Measurements from ENCODE around the gene PAM. TPM values are rescaled to one million over a fixed set of nuclear protein-coding genes. Genes with fewer than 3 reads are reported as not detected.

Gene PAM
- total RNA-seq, 2 donors from 2014 or later, result 66.5 to 153 TPM

DNA sequence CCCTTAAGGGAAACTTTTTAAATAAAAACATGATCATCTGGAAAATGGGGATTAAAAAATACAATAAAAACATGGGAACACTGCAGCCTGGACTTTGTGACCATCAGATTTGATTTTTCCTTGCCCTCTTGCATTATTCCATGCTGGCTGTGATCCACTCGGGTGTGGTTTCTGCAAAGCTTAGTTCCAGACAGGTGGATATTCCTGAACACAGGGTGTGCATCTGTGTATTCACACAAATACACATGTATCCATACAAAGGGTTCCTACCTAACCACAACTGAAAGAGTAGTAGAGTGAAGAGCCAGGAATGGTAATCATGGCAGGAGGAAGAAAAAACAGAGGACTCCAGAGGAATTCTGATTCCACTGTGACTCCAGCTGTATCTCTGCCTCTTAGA, 178.2 kb downstream of the PAM start:
- peaks cover 79% of the 10 kb centered on the region for H3K36me3 Mint-ChIP-seq (ENCODE audit: low read depth)
- no peak overlapping the region for H3K4me3 Mint-ChIP-seq
- no peak overlapping the region for H3K27ac Mint-ChIP-seq
- no peak for ATAC-seq (replicated peaks)
- no peaks in the 10 kb centered on the region for H3K27me3 Mint-ChIP-seq
- no peaks in the 10 kb centered on the region for H3K9me3 Mint-ChIP-seq
- H3K4me1 Mint-ChIP-seq, result peaks cover 4% of the 10 kb centered on the region

DNA sequence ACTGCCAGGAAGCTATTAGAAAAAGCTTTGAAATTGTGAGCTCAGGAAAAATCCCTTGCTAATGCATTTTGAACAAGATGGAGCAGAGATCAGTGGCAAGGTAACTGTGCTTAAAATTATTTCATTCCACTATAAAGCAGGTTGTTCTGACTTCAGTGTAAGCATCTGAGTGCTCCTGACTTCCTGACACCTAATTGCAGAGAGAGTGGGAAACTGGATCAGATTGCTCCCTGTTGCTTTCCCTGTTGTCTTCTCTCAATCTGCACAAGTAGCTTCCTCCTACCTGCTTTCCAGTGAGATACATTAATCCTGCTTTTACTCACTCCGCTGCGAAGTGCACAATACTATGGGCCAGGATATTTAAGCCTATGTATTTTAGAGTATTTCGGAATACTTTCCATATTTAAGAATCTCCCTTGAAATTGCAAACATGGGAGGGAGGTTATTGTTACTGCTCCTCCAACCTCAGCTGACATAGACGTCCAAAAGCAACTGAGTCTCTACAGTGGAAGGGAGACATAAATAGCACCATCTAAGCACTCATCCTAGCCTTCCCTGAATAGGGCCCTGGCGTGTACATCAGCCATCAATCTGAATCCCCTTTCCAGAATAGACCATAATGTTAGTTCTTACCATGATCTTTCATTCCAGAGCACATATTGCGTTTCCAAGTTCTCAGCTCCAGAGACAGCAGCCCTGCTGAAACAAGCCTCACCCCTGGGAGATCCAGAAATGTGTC, 178.8 kb downstream of the PAM start:
- Mint-ChIP-seq H3K27me3 (no peaks in the 10 kb centered on the region), H3K4me1 (peaks cover 4% of the 10 kb centered on the region), H3K27ac (no peak overlapping the region), H3K9me3 (no peaks in the 10 kb centered on the region), H3K36me3 (ENCODE audit: low read depth) (peaks cover 81% of the 10 kb centered on the region), H3K4me3 (no peak overlapping the region)
- ATAC-seq (replicated peaks), result no peak

DNA sequence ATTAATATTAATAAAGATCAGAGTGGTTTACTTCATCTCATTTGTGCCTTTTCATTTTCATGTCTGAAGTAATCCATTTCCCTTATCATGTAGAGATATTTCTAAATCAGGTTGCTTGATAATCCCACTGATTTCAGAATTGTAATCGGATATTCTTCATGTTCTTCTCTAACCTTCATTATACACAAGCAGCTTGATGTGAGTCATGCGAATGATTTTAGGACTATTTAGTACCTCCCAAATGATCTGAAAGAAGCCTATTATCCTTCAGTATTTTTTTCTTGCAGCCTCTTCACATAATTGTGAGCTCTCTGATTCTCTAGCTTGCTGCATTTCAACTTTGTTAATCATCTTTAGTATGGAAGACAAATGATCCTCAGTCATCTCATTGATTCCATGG, 182.8 kb downstream of the PAM start:
- no peaks in the 10 kb centered on the region for H3K27me3 Mint-ChIP-seq
- no peak overlapping the region for H3K4me3 Mint-ChIP-seq
- ATAC-seq (replicated peaks), result no peak
- H3K9me3 Mint-ChIP-seq, result no peaks in the 10 kb centered on the region
- peaks cover 69% of the 10 kb centered on the region for H3K36me3 Mint-ChIP-seq (ENCODE audit: low read depth)
- no peak overlapping the region for H3K27ac Mint-ChIP-seq
- peaks cover 4% of the 10 kb centered on the region for H3K4me1 Mint-ChIP-seq

DNA sequence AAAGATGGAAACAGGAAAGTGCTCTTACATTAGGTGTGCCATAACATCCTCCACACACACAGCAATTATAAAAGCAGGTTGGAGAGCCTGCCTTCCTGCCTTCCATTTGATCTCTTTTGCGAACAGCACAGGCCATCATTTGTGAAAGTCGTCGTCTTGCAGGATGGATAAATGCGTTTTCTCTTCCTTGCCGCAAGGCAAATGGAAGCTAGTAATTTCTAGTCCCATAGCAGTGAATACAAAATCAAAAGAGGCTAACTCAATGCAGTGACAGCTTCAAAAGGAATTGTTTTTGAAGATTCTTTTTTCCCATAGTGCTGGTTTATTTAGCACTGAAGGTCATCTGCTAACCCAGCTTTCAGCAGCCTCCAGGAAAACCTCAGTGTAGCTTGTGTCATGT, 186.0 kb downstream of the PAM start:
- peaks cover 49% of the 10 kb centered on the region for H3K36me3 Mint-ChIP-seq (ENCODE audit: low read depth)
- ATAC-seq (replicated peaks), result no peak
- H3K9me3 Mint-ChIP-seq, result no peaks in the 10 kb centered on the region
- H3K4me1 Mint-ChIP-seq, result no peaks in the 10 kb centered on the region
- no peaks in the 10 kb centered on the region for H3K27me3 Mint-ChIP-seq
- no peak overlapping the region for H3K27ac Mint-ChIP-seq
- H3K4me3 Mint-ChIP-seq, result no peak overlapping the region

DNA sequence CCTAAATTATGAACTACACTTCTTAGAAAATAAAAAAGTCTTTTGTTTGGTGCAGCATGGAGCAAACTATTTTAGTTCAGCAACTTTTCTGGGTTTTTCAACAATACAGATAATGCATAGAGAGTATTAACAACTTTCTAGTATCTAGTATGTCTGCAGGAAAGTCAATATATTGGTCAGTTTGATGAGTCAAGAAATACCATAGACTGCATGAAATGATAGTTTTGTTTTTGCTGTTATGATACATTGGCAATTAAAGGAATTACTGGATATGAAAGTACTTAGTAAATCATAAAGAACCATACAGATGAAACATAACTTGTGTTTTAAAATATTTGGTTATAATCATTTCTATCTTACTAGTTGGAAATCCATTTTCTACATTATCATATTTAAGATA, 191.3 kb downstream of the PAM start:
- Mint-ChIP-seq H3K27me3 (no peaks in the 10 kb centered on the region), H3K27ac (no peak overlapping the region), H3K4me3 (no peak overlapping the region), H3K36me3 (ENCODE audit: low read depth) (peaks cover 65% of the 10 kb centered on the region), H3K9me3 (no peaks in the 10 kb centered on the region), H3K4me1 (no peaks in the 10 kb centered on the region)
- peak; percentile 40 for ATAC-seq (replicated peaks)

DNA sequence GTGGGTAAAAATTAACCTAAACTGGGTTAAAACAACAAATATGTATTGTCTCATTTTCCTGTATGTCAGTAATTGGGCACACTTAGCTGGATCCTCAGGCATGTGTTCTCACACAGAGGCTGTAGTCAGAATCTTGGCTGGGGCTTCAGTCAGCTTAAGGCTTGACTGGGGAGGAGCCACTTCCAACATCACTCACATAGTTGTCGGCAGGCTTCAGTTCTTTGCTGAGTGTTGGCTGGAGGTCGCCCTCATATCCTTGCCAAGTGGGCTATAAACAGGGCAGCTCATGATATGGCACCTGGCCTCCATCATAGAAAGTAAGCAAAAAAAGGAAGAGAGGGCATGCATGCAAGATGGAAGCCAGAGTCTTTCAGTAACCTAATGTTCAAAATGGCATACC, 191.9 kb downstream of the PAM start:
- Mint-ChIP-seq H3K27ac (no peak overlapping the region), H3K4me1 (no peaks in the 10 kb centered on the region), H3K4me3 (no peak overlapping the region), H3K36me3 (ENCODE audit: low read depth) (peaks cover 69% of the 10 kb centered on the region), H3K27me3 (no peaks in the 10 kb centered on the region), H3K9me3 (no peaks in the 10 kb centered on the region)
- ATAC-seq (replicated peaks), result no peak

DNA sequence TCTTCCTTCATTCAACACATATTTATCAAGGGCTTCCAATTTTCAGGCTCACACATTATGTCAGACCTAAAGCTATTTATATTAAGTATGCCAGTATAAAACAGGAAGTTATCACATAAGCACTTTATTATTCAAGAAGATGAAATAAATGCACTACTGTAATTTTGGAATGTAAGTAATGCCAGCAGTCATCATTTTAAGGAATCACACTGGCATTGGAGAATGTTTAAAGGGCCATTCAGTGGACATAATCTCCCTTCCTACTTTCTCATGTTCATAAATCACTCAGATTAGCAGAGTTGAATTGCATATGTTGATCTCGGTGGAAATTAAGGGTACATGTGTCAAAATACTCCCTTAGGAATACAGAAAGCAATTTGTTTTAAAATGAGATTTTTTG, 200.4 kb downstream of the PAM start:
- no peak for ATAC-seq (replicated peaks)
- H3K4me1 Mint-ChIP-seq, result peaks cover 5% of the 10 kb centered on the region
- no peak overlapping the region for H3K27ac Mint-ChIP-seq
- H3K4me3 Mint-ChIP-seq, result no peak overlapping the region
- H3K27me3 Mint-ChIP-seq, result no peaks in the 10 kb centered on the region
- H3K36me3 Mint-ChIP-seq (ENCODE audit: low read depth), result peaks cover 69% of the 10 kb centered on the region
- no peaks in the 10 kb centered on the region for H3K9me3 Mint-ChIP-seq

DNA sequence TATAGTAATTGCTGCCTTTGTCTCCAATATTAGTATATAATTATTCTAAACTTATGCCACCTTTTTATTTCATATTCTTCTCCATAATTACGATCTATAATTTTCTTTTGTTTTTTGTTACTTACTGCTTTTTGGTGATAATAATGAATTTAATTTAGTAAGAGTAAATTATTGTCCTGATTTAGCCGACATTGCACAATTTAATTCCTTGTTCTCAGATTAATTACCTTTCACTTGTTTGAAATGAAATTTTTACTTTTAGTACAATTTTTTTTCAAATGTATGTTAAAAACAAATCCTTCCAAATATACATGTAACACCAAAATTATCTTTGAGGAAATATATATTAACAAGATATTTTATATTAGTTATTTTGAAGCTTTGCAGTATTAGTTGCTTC, 201.5 kb downstream of the PAM start:
- no peak overlapping the region for H3K27ac Mint-ChIP-seq
- no peak overlapping the region for H3K4me3 Mint-ChIP-seq
- ATAC-seq (replicated peaks), result no peak
- no peaks in the 10 kb centered on the region for H3K9me3 Mint-ChIP-seq
- peaks cover 5% of the 10 kb centered on the region for H3K4me1 Mint-ChIP-seq
- H3K27me3 Mint-ChIP-seq, result no peaks in the 10 kb centered on the region
- H3K36me3 Mint-ChIP-seq (ENCODE audit: low read depth), result peaks cover 68% of the 10 kb centered on the region

DNA sequence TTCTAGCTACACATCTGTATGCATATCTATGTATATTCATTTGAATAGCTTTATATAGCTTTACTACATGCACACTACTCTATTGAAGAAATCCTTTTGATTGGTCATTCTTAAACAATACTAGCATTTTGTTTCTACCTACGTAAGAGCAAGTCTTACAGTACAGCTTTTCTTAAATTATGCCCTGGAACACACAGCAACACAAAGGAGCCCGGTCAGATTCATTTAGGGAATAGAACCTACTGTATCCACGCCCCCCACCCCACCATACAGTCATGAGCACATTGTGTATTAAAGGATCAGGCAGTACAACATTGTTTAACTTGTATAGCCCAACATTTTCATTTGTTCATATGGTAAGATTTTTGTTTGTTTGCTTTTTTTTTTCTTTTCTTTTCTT, 202.0 kb downstream of the PAM start:
- Mint-ChIP-seq H3K4me3 (no peak overlapping the region), H3K27me3 (no peaks in the 10 kb centered on the region), H3K36me3 (ENCODE audit: low read depth) (peaks cover 68% of the 10 kb centered on the region), H3K9me3 (no peaks in the 10 kb centered on the region), H3K27ac (no peak overlapping the region), H3K4me1 (peaks cover 5% of the 10 kb centered on the region)
- ATAC-seq (replicated peaks), result no peak

DNA sequence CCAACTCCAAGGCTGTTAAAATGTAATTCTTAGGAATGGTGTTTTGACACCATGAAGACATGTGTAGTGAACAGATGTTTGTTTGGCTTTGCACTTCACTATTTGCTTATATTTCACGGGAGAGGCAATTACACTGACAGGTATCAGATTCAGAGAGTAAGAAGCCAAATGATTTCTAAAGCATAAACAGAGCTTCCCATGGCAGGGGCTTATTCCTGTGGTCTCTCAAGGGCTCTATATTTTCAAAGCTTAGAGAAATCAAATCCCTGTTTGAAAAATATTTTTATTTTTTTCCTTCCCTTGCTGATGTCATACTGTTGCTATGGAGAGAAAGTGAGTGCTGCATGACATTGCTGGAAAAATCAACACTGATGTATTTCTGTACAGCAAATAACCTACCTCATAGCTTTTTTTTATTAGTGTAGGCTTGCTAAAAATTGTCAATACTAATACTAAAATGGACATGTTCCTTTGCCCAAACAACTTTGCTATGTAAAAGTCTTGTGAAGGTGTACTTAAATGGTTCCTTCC, 203.4 kb downstream of the PAM start:
- Mint-ChIP-seq H3K27me3 (no peaks in the 10 kb centered on the region), H3K4me1 (peaks cover 5% of the 10 kb centered on the region), H3K9me3 (no peaks in the 10 kb centered on the region), H3K27ac (no peak overlapping the region), H3K36me3 (ENCODE audit: low read depth) (peaks cover 68% of the 10 kb centered on the region), H3K4me3 (no peak overlapping the region)
- no peak for ATAC-seq (replicated peaks)

DNA sequence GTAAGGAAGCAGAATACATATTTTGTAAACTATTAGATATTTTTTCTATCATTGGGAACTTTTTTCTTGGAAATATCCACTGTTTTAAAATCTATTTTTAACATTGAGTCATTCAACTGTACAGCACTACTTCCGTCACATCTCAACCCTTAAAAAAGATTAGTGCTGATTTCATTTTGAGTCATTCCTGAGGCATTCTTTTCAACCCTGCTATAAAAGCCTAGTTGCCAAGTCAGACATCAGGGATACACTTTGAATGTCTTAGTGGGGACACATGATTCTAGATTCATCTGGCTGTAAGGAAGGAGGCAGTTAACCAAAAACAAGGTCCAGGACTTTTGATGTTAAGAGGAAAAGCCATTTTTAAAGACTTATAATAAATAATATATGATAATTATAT, 203.9 kb downstream of the PAM start:
- Mint-ChIP-seq H3K36me3 (ENCODE audit: low read depth) (peaks cover 70% of the 10 kb centered on the region), H3K27me3 (no peaks in the 10 kb centered on the region), H3K9me3 (no peaks in the 10 kb centered on the region), H3K27ac (no peak overlapping the region), H3K4me3 (no peak overlapping the region), H3K4me1 (peaks cover 5% of the 10 kb centered on the region)
- peak; percentile 51 for ATAC-seq (replicated peaks)

DNA sequence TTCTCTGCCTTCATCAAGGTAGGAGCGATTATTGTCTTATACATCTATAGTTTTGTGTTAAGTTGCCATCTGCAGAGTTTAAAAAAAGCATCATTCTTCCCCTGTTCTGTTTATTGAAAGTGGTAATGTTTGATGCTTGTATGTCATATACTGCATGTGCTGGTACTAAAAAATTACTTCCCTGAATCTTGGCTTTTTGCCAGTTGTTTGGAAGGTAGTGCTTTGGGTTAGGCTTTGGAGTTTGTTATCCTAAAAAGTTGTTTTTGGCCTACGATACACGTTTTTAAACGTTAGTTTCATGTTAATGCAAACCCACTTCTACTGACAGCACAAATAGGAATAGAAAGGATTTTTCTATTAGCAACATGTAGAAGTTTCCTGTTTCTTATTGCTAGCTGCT, 206.6 kb downstream of the PAM start:
- no peak for ATAC-seq (replicated peaks)
- no peak overlapping the region for H3K27ac Mint-ChIP-seq
- peaks cover 5% of the 10 kb centered on the region for H3K4me1 Mint-ChIP-seq
- H3K4me3 Mint-ChIP-seq, result no peak overlapping the region
- no peaks in the 10 kb centered on the region for H3K27me3 Mint-ChIP-seq
- no peaks in the 10 kb centered on the region for H3K9me3 Mint-ChIP-seq
- peaks cover 88% of the 10 kb centered on the region for H3K36me3 Mint-ChIP-seq (ENCODE audit: low read depth)

DNA sequence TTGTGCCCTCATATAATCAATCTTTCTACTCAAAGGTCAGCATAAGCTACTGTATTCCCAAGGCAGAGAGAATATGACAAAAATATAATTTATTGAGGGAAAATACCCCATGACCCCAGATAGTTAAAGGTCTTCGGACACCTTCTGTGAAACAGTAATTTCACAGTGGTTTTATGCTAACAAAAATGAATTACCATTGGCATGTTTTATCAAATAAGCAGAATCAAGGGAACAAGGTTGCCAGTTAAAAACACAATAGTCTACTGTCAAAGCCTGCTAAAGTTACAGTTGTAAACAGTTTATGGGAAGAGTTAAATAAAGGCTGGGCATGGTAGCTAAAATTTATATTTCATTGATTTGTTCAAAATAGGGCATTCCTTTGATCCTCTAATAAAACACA, 210.5 kb downstream of the PAM start:
- H3K9me3 Mint-ChIP-seq, result no peaks in the 10 kb centered on the region
- H3K27me3 Mint-ChIP-seq, result no peaks in the 10 kb centered on the region
- H3K4me3 Mint-ChIP-seq, result no peak overlapping the region
- no peaks in the 10 kb centered on the region for H3K4me1 Mint-ChIP-seq
- no peak overlapping the region for H3K27ac Mint-ChIP-seq
- peaks cover 70% of the 10 kb centered on the region for H3K36me3 Mint-ChIP-seq (ENCODE audit: low read depth)
- no peak for ATAC-seq (replicated peaks)

DNA sequence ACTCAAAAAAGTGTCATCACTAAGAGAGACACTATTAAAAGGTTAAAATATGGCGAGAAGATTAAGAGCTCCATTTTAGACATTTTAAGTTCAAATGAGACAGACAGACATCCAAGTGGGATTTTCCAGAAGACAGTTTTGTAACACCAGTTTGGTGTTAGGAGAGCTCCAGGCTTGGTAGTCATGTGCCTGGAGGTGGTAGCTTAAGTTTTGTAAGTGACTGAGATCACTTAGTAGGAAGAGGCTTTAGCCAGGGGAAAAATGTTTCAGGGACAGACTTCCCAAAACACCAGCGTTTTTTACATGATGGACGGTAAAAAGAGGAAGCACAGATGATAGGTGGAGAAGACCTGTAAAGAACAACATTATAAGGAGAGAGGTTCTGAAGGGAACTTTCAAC, 214.5 kb downstream of the PAM start:
- Mint-ChIP-seq H3K4me3 (no peak overlapping the region), H3K27me3 (no peaks in the 10 kb centered on the region), H3K9me3 (no peaks in the 10 kb centered on the region), H3K27ac (peak overlapping the region; percentile 1), H3K36me3 (ENCODE audit: low read depth) (peaks cover 64% of the 10 kb centered on the region), H3K4me1 (no peaks in the 10 kb centered on the region)
- no peak for ATAC-seq (replicated peaks)

DNA sequence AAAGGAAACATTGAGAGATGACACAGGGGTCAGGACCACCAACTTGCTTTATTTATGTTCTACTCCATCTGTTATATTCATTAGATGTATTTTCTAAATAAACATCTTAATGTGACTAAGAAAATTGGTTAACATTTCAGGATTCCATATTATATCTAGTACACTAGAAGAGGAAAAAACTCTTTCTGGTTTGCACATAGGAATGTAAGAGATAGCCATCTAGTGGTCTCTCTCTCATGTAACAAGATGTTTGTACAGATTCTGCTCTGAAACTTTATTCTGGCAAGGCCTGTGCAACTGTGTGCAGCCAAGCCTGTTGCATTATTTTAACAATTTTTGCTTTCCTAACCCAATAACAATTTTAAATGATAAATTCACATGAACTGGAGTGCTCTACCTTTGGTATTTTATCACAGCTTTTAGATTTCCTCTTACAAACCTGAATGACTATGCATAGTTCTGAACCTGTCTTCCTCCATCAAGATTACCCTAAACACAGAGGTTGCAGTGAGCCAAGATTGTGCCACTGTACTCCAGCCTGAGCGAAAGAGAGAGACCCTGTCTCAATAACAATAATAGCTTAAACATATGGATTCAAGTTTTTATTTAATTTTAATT, 216.7 kb downstream of the PAM start:
- no peak overlapping the region for H3K27ac Mint-ChIP-seq
- peaks cover 62% of the 10 kb centered on the region for H3K36me3 Mint-ChIP-seq (ENCODE audit: low read depth)
- no peak for ATAC-seq (replicated peaks)
- no peaks in the 10 kb centered on the region for H3K27me3 Mint-ChIP-seq
- no peak overlapping the region for H3K4me3 Mint-ChIP-seq
- H3K4me1 Mint-ChIP-seq, result no peaks in the 10 kb centered on the region
- no peaks in the 10 kb centered on the region for H3K9me3 Mint-ChIP-seq
